Right lung (tissue), 5 donors: Measurements from ENCODE around the gene CCL2. TPM values are rescaled to one million over a fixed set of nuclear protein-coding genes. Genes with fewer than 3 reads are reported as not detected.

Experiments used
- DNase-seq, 2 donors: peaks; one replicate each; pipeline ENCODE4 v3.0.0-alpha.2; 2013
- polyA plus RNA-seq, 5 donors: library from polyadenylated mRNA; unstranded; fragments of 120-200 nt; gene quantifications; one replicate each; pipeline versions ENCODE4 v1.2.1 to v1.2.3, GENCODE V29; 2013; ENCODE audit warnings: inconsistent platforms in 1 of 5, low replicate concordance in 1 of 5; ENCODE audit not compliant: insufficient read length in 5 of 5, insufficient read depth in 1 of 5

CCL2 gene
- polyA plus RNA-seq, 5 donors = 49.3 to 70.8 (median 61.3) TPM

- DNase-seq = no peak
These were observed 4.1 kb downstream of the CCL2 start for GRCh38 chr17:34259146-34259545.

- no peak for DNase-seq
These were observed 5.8 kb downstream of the CCL2 start for GRCh38 chr17:34260861-34261260.

GRCh38 chr17:34261568-34262337, 6.7 kb downstream of the CCL2 start:
- no peak for DNase-seq

DNA sequence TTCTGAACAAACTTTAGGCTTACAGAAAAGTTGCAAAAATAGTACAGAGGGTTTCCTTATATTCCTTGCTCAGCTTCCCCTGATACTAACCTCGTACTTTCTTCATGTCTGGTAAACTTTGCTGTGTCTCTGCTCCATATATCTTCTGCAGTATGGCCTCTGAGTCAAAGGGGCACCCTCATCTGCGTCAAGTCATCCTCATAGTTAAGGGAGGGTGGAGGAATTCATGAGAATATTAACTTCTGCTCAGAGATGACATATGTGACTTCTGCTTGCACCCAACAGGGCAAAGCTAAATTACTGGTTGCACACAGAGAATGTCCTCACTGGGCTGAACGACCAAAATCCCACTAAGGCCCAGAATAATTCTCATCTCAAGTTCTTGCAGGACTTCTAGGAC, 10.6 kb downstream of the CCL2 start:
- no peak for DNase-seq

- DNase-seq = no peak
These were observed 14.9 kb downstream of the CCL2 start, which contains the start of gene CCL7 for GRCh38 chr17:34269969-34270368. CCL7 (plus strand) TSS chr17:34270221; CDS start chr17:34270291, 70 bp downstream.

DNA sequence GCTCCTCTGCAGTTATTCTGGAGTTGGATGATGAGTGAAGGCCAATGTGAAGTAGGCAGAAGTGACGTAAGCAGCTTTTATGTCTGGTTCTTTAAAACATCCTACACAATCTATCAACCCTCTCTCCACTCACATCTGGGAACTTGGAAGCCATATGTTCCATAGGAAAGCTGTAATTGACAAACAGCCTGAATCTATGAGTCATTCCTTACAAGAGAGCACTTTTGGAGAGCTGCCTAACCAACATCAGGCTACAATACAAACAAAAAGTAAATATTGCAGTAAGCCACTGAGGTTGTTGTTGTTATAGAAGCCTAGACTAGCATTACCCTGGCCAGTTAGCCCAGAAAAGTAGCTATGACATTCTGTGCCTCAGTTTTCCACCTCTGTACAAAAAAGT, 20.8 kb downstream of the CCL2 start:
- peak; percentile 64 to 68 for DNase-seq

GRCh38 chr17:34276826-34277225, 21.7 kb downstream of the CCL2 start:
- no peak for DNase-seq

- no peak for DNase-seq
These were observed 28.5 kb downstream of the CCL2 start for GRCh38 chr17:34283571-34283970.

DNA sequence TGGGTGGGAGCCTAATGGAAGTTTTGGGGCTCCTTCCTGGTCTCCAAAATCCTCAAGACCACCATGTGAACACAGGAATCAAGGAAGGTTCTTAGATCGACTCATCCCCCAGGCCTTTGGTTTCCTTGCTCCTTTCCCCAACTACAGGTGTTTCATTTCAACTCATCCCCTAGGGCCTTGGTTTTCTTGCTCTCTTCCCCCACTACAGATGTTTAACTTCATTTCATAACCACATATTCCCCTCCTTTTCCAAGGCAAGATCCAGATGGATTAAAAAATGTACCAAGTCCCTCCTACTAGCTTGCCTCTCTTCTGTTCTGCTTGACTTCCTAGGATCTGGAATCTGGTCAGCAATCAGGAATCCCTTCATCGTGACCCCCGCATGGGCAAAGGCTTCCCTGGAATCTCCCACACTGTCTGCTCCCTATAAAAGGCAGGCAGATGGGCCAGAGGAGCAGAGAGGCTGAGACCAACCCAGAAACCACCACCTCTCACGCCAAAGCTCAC, 30.3 kb downstream of the CCL2 start, which contains the start of gene CCL11:
Gene CCL11 (plus strand): TSS at position 457 of the 507 bp plus-strand sequence. CDS start 67 bp downstream, outside the sequence.
- DNase-seq = no peak

GRCh38 chr17:34287875-34288274, 32.8 kb downstream of the CCL2 start:
- no peak for DNase-seq

- DNase-seq = no peak
These were observed 35.5 kb downstream of the CCL2 start for GRCh38 chr17:34290586-34290985.

DNA sequence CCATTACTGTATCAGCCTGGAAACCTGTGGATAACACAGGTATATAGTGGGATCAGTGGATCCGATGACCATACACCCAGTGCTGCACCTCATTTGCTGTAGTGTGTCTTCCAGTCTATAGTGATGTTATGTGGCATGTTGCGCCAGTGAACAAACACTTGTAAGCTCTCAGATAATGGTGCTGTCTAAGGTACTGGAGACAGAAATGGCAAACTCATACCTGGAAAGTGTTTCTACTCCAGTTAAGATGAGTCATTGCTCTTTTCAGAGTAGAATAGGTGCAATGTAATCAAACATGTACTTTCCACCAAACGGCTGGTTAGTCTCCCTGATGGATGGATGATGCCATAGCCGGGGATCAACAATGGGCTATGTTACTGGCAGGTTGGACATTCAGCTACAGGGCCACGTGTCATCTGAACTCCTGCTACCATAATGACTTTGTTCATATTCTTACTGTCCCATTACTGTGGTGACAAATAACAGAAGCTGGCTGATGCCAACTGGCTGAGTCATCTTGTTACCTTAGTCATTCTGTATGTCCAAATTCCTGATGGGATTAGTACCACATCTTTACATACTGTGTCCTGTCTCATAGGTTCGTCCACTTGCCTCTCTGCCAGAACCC, 36.8 kb downstream of the CCL2 start:
- no peak for DNase-seq

- no peak for DNase-seq
These were observed 43.9 kb downstream of the CCL2 start for GRCh38 chr17:34299027-34299426.

- no peak for DNase-seq
These were observed 45.0 kb downstream of the CCL2 start for GRCh38 chr17:34299956-34300577.

DNA sequence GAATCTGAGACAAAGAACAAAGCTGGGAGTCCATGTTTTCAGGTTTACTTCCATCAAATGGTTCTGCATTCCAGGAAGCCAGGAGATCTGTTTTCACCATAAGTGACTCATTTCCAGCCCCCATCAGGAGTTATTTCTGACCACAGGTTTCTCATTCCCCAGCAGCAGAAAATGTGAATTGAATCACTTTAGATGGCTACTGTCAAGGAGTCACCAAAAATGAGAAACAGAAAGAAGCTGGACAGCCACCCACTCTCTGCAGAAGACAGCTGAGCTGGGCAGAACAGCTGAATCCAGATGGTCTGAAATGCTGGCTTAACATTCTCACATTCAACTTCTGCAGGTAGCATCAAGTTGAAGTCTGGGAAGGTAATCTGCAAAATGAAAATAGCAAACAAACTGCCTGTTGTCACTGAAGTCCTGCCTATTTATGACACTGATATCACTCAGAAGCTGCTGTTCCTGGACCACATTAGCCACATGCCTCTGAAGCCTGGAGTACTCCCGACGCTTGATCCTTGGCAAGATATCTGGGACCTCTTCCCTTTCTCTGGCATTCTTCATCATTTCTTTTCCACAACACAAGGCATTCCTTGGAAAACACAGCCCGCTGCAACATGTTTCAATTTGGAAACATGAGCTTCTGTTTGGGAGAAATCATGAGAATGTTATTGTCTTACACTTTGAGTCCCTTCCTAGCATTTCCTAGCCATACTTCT, 45.7 kb downstream of the CCL2 start:
- no peak for DNase-seq

GRCh38 chr17:34301986-34302385, 46.9 kb downstream of the CCL2 start:
- no peak for DNase-seq

DNA sequence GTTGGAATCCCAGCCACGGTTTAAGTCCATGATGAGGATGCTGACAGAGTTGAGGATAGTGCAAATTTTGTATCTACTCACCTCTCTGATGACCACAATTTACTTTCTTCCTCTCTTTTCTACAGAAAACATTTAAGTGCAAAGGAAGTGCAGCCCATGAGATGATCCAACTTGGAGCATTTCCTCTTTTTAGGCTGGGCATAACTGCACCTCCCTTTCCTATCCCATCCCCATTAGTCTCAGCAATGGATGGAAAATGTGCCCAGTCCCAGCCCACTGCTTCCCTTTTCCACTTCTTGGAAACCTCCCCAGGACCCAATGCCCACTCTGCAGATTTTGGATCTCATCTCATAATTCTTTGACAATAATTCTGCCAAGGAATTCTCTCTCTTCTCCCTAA, 47.6 kb downstream of the CCL2 start:
- DNase-seq = no peak

DNA sequence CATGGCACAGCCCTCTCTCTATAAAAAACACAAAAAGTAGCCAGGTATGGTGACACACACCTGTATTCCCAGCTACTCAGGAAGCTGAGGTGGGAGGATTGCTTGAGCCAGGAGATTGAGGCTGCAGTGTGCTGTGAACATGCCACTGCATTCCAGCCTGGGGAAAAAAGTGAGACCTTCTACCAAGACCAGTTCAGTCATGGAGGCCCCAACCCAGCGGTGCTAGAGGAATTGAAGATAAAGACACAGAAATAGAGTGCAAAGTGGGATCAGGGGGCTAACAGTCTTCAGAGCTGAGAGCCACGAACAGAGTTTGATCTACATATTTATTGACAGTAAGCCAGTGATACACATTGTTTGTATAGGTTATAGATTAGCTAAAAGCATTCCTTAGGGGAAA, 48.5 kb downstream of the CCL2 start:
- DNase-seq = no peak

DNA sequence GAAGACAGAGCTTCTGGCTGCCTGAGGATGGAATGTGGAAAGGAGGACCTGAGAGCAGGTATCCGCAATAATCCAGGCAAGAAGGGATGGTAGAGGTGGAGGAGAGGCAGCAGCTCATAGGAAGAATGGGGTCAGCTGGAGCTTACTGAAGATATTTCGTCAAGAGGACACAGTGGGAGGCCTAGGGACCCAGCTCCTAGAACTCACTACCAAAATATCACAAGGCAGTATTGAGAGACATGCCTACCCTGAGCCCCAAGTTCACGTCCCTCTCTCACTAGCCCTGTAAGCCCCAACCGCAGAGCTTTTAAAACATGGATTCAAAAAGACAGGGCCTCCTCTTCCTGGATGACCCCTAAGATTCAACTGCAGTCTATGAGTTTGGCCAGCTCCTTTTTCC, 50.0 kb downstream of the CCL2 start:
- DNase-seq = no peak

- no peak for DNase-seq
These were observed 50.5 kb downstream of the CCL2 start for GRCh38 chr17:34305606-34306005.

- no peak for DNase-seq
These were observed 51.4 kb downstream of the CCL2 start for GRCh38 chr17:34306466-34306865.
